Suppressor macrophage treated with lipopolysaccharide for 4 hours (primary cell): ENCODE measurements around the gene CST9.

ENCODE experiments used
- DNase-seq: peaks from one replicate; pipeline ENCODE4 v3.0.0-alpha.2; 2020

Gene CST9

GRCh38 chr20:23605867-23606651, at the start of gene CST9:
Gene CST9, minus strand, starts transcription at chr20:23605917. Its CDS starts 53 bp downstream, at chr20:23605864.
- DNase-seq = no peak

- DNase-seq = no peak
Measured at GRCh38 chr20:23654717-23655116, 49.0 kb upstream of the CST9 start.

GRCh38 chr20:23654000-23654399, 48.3 kb upstream of the CST9 start:
- no peak for DNase-seq

GRCh38 chr20:23653400-23653938, 47.8 kb upstream of the CST9 start:
- no peak for DNase-seq

- DNase-seq = no peak
Measured at GRCh38 chr20:23652926-23653325, 47.2 kb upstream of the CST9 start.

- no peak for DNase-seq
Measured at GRCh38 chr20:23652371-23652770, 46.7 kb upstream of the CST9 start.

GRCh38 chr20:23651117-23651516, 45.4 kb upstream of the CST9 start:
- DNase-seq = no peak

GRCh38 chr20:23649830-23650417, 44.2 kb upstream of the CST9 start:
- DNase-seq = no peak

GRCh38 chr20:23649242-23649641, 43.5 kb upstream of the CST9 start:
- DNase-seq = no peak

- DNase-seq = no peak
Measured at GRCh38 chr20:23647346-23647745, 41.6 kb upstream of the CST9 start.

GRCh38 chr20:23646106-23646873, 40.6 kb upstream of the CST9 start:
- DNase-seq = peak; percentile 85

GRCh38 chr20:23645575-23645974, 39.9 kb upstream of the CST9 start:
- no peak for DNase-seq

- peak; percentile 61 for DNase-seq
Measured at GRCh38 chr20:23644164-23644563, 38.4 kb upstream of the CST9 start.

GRCh38 chr20:23643659-23644058, 37.9 kb upstream of the CST9 start:
- DNase-seq = peak; percentile 83

- DNase-seq = peak; percentile 76
Measured at GRCh38 chr20:23641936-23642751, 36.4 kb upstream of the CST9 start.

- no peak for DNase-seq
Measured at GRCh38 chr20:23640671-23641667, 35.3 kb upstream of the CST9 start.

- no peak for DNase-seq
Measured at GRCh38 chr20:23640018-23640601, 34.4 kb upstream of the CST9 start.

- DNase-seq = no peak
Measured at GRCh38 chr20:23639490-23639958, 33.8 kb upstream of the CST9 start.

GRCh38 chr20:23638309-23638708, 32.6 kb upstream of the CST9 start:
- no peak for DNase-seq

- DNase-seq = peak; percentile 82
Measured at GRCh38 chr20:23637282-23638221, 31.8 kb upstream of the CST9 start, which contains the start of gene CST3. Gene CST3, minus strand, starts transcription at chr20:23637955. Its CDS starts 93 bp downstream, at chr20:23637862.
